H9 (cell line): Measurements from ENCODE around the gene SRSF6. TPM values are rescaled to one million over a fixed set of nuclear protein-coding genes. Genes with fewer than 3 reads are reported as not detected.

Experiments used
- DNase-seq: peaks from one replicate; pipeline ENCODE4 v3.0.0-alpha.2; 2017
- H2AFZ ChIP-seq: one replicate; pipeline ENCODE4 v1.6.1; 2013; ENCODE audit warnings: mild to moderate bottlenecking, low read length, control low read depth, moderate library complexity
- H2AK5ac ChIP-seq: 2 replicates; pipeline ENCODE4 v1.6.1; 2013; ENCODE audit warnings: low read length, control low read depth, mixed read lengths; ENCODE audit not compliant: insufficient read length
- H2BK120ac ChIP-seq: one replicate; pipeline ENCODE4 v1.6.1; 2013; ENCODE audit warnings: low read depth, mild to moderate bottlenecking, low read length, control low read depth, inconsistent platforms; ENCODE audit not compliant: poor library complexity, severe bottlenecking
- H2BK12ac ChIP-seq: 2 replicates; pipeline ENCODE4 v1.6.1; 2013; ENCODE audit warnings: low read length, control low read depth, mixed read lengths, low read depth; ENCODE audit not compliant: insufficient read length
- H2BK15ac ChIP-seq: 2 replicates; pipeline ENCODE4 v1.6.1; 2013; ENCODE audit warnings: low read depth, low read length, control low read depth
- H2BK20ac ChIP-seq: one replicate; pipeline ENCODE4 v1.6.1; 2013; ENCODE audit warnings: low read depth, mild to moderate bottlenecking, low read length, control low read depth, inconsistent platforms; ENCODE audit not compliant: poor library complexity, severe bottlenecking
- H2BK5ac ChIP-seq: 2 replicates; pipeline ENCODE4 v1.6.1; 2013; ENCODE audit warnings: low read length, control low read depth, mixed read lengths; ENCODE audit not compliant: insufficient read length
- H3K14ac ChIP-seq: 2 replicates; pipeline ENCODE4 v1.6.1; 2013; ENCODE audit warnings: low read length, control low read depth; ENCODE audit not compliant: insufficient read depth
- H3K18ac ChIP-seq: 2 replicates; pipeline ENCODE4 v1.6.1; 2013; ENCODE audit warnings: low read depth, mild to moderate bottlenecking, mixed read lengths, low read length, control low read depth; ENCODE audit not compliant: insufficient read length
- H3K23ac ChIP-seq: 2 replicates; pipeline ENCODE4 v1.6.1; 2013; ENCODE audit warnings: low read length, control low read depth, mixed read lengths, low read depth; ENCODE audit not compliant: insufficient read length
- H3K23me2 ChIP-seq: 2 replicates; pipeline ENCODE4 v1.6.1; 2013; ENCODE audit warnings: low read depth, mild to moderate bottlenecking, mixed read lengths, low read length, control low read depth; ENCODE audit not compliant: insufficient read length, poor library complexity, severe bottlenecking
- H3K27ac ChIP-seq: 2 replicates; pipeline ENCODE4 v1.5.1; 2013; ENCODE audit warnings: low read length, control low read depth, mixed read lengths, low read depth; ENCODE audit not compliant: insufficient read length
- H3K27me3 ChIP-seq: 2 replicates; pipeline ENCODE4 v1.6.1; 2013; ENCODE audit warnings: low read length, control low read depth, inconsistent platforms; ENCODE audit not compliant: insufficient read depth
- H3K4ac ChIP-seq: 2 replicates; pipeline ENCODE4 v1.6.1; 2013; ENCODE audit warnings: low read depth, mild to moderate bottlenecking, control low read depth, inconsistent platforms, low read length, moderate library complexity
- H3K4me1 ChIP-seq: 2 replicates; pipeline ENCODE4 v1.6.1; 2013; ENCODE audit warnings: low read length, control low read depth, inconsistent platforms; ENCODE audit not compliant: insufficient read depth
- H3K4me2 ChIP-seq: 2 replicates; pipeline ENCODE4 v1.6.1; 2013; ENCODE audit warnings: low read length, control low read depth, mixed read lengths; ENCODE audit not compliant: insufficient read length, insufficient read depth
- H3K56ac ChIP-seq: 2 replicates; pipeline ENCODE4 v1.6.1; 2013; ENCODE audit warnings: low read depth, mild to moderate bottlenecking, mixed read lengths, low read length, control low read depth; ENCODE audit not compliant: insufficient read length
- H3K79me1 ChIP-seq: 2 replicates; pipeline ENCODE4 v1.6.1; 2013; ENCODE audit warnings: low read depth, mild to moderate bottlenecking, moderate library complexity, low read length, control low read depth, inconsistent platforms; ENCODE audit not compliant: insufficient read depth, poor library complexity, severe bottlenecking
- H3K79me2 ChIP-seq: 2 replicates; pipeline ENCODE4 v1.6.1; 2013; ENCODE audit warnings: low read length, control low read depth, inconsistent platforms; ENCODE audit not compliant: insufficient read depth
- H3K9ac ChIP-seq: 2 replicates; pipeline ENCODE4 v1.6.1; 2013; ENCODE audit warnings: low read length, control low read depth, mixed read lengths; ENCODE audit not compliant: insufficient read length; ENCODE audit errors: extremely low read depth
- H3K9me3 ChIP-seq: one replicate; pipeline ENCODE4 v1.6.1; 2013; ENCODE audit warnings: low read depth, low read length, inconsistent platforms; ENCODE audit not compliant: control insufficient read depth
- H3T11ph ChIP-seq: one replicate; pipeline ENCODE4 v1.6.1; 2013; ENCODE audit warnings: mild to moderate bottlenecking, low read length, control low read depth, inconsistent platforms
- H4K20me1 ChIP-seq: one replicate; pipeline ENCODE4 v1.6.1; 2013; ENCODE audit not compliant: control insufficient read depth, insufficient read length, insufficient read depth
- H4K5ac ChIP-seq: 2 replicates; pipeline ENCODE4 v1.6.1; 2013; ENCODE audit warnings: low read depth, mild to moderate bottlenecking, mixed read lengths, low read length, control low read depth; ENCODE audit not compliant: insufficient read length
- H4K8ac ChIP-seq: replicated peaks from 2 replicates; pipeline ENCODE4 v1.6.1; 2013; ENCODE audit warnings: low read length, control low read depth, mixed read lengths, low read depth; ENCODE audit not compliant: insufficient read length
- H4K91ac ChIP-seq: 2 replicates; pipeline ENCODE4 v1.6.1; 2013; ENCODE audit warnings: low read depth, mild to moderate bottlenecking, moderate library complexity, mixed read lengths, low read length, control low read depth; ENCODE audit not compliant: insufficient read length
- H3K27ac Mint-ChIP-seq, 3 experiments: 2 replicates in 2 of 3; 3 replicates in 1 of 3; pipeline ENCODE4 v1.8.0; 2020 to 2021; ENCODE audit warnings: mixed read lengths in 3 of 3, mild to moderate bottlenecking in 1 of 3, moderate library complexity in 1 of 3
- H3K27me3 Mint-ChIP-seq: 2 replicates; pipeline ENCODE4 v1.8.0; 2021; ENCODE audit warnings: low read depth, mild to moderate bottlenecking, moderate library complexity, mixed read lengths
- H3K36me3 Mint-ChIP-seq, 3 experiments: 2 replicates in 2 of 3; 3 replicates in 1 of 3; pipeline ENCODE4 v1.8.0; 2020 to 2021; ENCODE audit warnings: low read depth in 3 of 3, mixed read lengths in 3 of 3; ENCODE audit not compliant: insufficient read depth in 1 of 3
- H3K4me1 Mint-ChIP-seq, 2 experiments: 2 replicates each; pipeline ENCODE4 v1.8.0; 2020; ENCODE audit warnings: mixed read lengths in 2 of 2
- H3K4me3 Mint-ChIP-seq, 2 experiments: 2 replicates in 1 of 2; 3 replicates in 1 of 2; pipeline ENCODE4 v1.8.0; 2020 to 2021; ENCODE audit warnings: mild to moderate bottlenecking in 2 of 2, mixed read lengths in 2 of 2, moderate library complexity in 1 of 2
- H3K9me3 Mint-ChIP-seq, 2 experiments: 2 replicates in 1 of 2; 3 replicates in 1 of 2; pipeline ENCODE4 v1.8.0; 2020; ENCODE audit warnings: mild to moderate bottlenecking in 2 of 2, mixed read lengths in 2 of 2, moderate library complexity in 1 of 2
- WGBS: extraction: QIAGEN DNeasy Blood & Tissue Kit; methylation state at CpG from one replicate; pipeline ENCODE4 v1.1.7; 2013; ENCODE audit warnings: missing lambda C conversion rate, low lambda C conversion rate, mixed read lengths; ENCODE audit not compliant: insufficient read length; ENCODE audit errors: extremely low coverage; 5-methylcytosine and 5-hydroxymethylcytosine counted together
- total RNA-seq: library from RNA; stranded (reverse); gene quantifications from 2 replicates; pipeline ENCODE4 v1.2.1, GENCODE V29; 2021
- TF ChIP-seq, protein P1 (sequence below): fragments of 200-600 bp; sonication (generic); conservative IDR thresholded peaks from 3 replicates; pipeline ENCODE4 v1.8.0; 2021; ENCODE audit warnings: antibody characterized with exemption, mild to moderate bottlenecking

Gene SRSF6
- total RNA-seq, 1 experiment from 2014 or later, result 336 TPM

DNA sequence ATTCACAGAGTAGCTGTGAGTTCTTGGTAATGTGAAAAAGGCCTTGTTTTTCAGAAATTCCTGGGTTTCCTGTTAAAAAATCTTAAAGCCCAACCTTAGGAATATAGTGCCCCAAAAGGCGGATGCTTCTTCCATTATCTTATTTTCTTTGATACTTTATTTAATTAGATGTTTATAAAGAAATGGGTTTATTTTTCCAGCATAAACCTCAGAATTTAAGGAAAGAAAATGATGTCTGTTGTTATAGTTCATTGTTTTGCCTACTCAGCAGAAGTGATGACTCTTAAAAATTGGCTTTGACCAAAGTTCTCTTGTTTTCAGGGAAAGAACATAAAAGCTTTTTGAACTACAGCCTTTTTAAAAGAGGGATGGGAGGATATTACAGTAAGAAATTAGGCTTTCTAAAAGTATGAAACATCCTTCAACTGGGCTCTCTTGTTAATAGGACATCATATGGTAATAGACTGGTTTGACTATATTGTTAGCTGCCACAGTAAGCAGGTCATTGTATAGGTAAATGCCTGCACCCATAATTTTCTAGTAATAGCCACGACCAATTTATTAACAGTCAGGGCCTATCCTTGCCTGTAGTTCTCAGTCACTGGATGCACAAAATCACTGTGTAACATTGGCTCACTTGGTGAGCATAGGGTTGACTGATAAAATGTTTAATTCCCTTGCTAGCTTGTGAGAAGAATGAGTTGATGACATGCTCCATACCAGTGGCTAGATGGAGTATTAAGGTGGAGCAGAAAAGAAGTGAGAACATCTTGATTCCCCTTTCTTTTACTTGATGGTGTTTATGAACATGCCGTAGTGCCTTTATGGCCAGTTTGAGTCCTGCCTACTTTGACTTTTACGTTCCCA lies 5.2 kb downstream of the SRSF6 start:
- TF ChIP-seq, protein P1, sequence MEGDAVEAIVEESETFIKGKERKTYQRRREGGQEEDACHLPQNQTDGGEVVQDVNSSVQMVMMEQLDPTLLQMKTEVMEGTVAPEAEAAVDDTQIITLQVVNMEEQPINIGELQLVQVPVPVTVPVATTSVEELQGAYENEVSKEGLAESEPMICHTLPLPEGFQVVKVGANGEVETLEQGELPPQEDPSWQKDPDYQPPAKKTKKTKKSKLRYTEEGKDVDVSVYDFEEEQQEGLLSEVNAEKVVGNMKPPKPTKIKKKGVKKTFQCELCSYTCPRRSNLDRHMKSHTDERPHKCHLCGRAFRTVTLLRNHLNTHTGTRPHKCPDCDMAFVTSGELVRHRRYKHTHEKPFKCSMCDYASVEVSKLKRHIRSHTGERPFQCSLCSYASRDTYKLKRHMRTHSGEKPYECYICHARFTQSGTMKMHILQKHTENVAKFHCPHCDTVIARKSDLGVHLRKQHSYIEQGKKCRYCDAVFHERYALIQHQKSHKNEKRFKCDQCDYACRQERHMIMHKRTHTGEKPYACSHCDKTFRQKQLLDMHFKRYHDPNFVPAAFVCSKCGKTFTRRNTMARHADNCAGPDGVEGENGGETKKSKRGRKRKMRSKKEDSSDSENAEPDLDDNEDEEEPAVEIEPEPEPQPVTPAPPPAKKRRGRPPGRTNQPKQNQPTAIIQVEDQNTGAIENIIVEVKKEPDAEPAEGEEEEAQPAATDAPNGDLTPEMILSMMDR, result no peak
- Histone ChIP-seq H3K4me1 (0 out of 2 replicates have a peak, but pooled peaks cover 2% of the 10 kb centered on the region), H3T11ph (no peak overlapping the region), H3K27ac (no peak overlapping the region), H3K23ac (no peak overlapping the region), H3K27me3 (no peaks in the 10 kb centered on the region), H3K4ac (no peak overlapping the region), H4K8ac (no peak overlapping the region), H2BK15ac (no peak overlapping the region), H2BK5ac (no peak overlapping the region), H3K18ac (no peak overlapping the region), H4K91ac (no peak overlapping the region), H3K14ac (no peak overlapping the region), H3K56ac (no peak overlapping the region), H3K9ac (no peak overlapping the region), H4K5ac (no peak overlapping the region), H3K79me2 (peaks cover 7% of the 10 kb centered on the region; the same call in 1 of the 2 replicates), H2BK12ac (no peak overlapping the region), H4K20me1 (no peaks in the 10 kb centered on the region), H2BK20ac (no peak overlapping the region), H2AFZ (no peak overlapping the region), H2AK5ac (no peak overlapping the region), H3K23me2 (no peaks in the 10 kb centered on the region), H3K79me1 (no peaks in the 10 kb centered on the region), H3K4me2 (no peak overlapping the region), H2BK120ac (no peak overlapping the region), H3K9me3 (no peaks in the 10 kb centered on the region)
- peak overlapping the region in 1 of 3 experiments; percentile 7; a peak in 1 of 7 replicates for H3K27ac Mint-ChIP-seq
- H3K9me3 Mint-ChIP-seq, result no peaks in the 10 kb centered on the region
- H3K4me3 Mint-ChIP-seq, result no peak overlapping the region; a peak in 1 of 5 replicates
- DNase-seq, result no peak
- peaks cover 51 to 86% (median 75%) of the 10 kb centered on the region in 3 experiments for H3K36me3 Mint-ChIP-seq
- peaks cover 6 to 19% of the 10 kb centered on the region in 2 experiments for H3K4me1 Mint-ChIP-seq
- no CpG with 5 or more reads among the region's 4 CpGs for WGBS
- no peaks in the 10 kb centered on the region for H3K27me3 Mint-ChIP-seq
